ENCODE results near the gene VWA5B1.

Gene VWA5B1

GRCh38 chr1:20389571-20389970, 98.9 kb downstream of the VWA5B1 start:
- Histone ChIP-seq H3K27me3 (replicated peaks; ENCODE audit: insufficient read depth, low read length) (peaks cover 79% of the 10 kb centered on the region), H4K20me1 (ENCODE audit: insufficient read depth, low read length) (no peaks in the 10 kb centered on the region), H2AFZ (ENCODE audit: low read length) (no peak overlapping the region), H3K4me2 (ENCODE audit: low read depth, low read length) (no peak overlapping the region), H3K27ac (ENCODE audit: low read length) (no peak overlapping the region), H3F3A (ENCODE audit: insufficient read depth, low read length) (no peaks in the 10 kb centered on the region), H3K4me1 (ENCODE audit: low read length) (no peaks in the 10 kb centered on the region), H3K79me2 (ENCODE audit: low read length) (no peaks in the 10 kb centered on the region), H3K9ac (ENCODE audit: low read length) (no peak overlapping the region), H3K9me2 (replicated peaks; ENCODE audit: insufficient read depth, low read length) (no peaks in the 10 kb centered on the region), H3K36me3 (replicated peaks; ENCODE audit: insufficient read depth, low read length) (no peaks in the 10 kb centered on the region), H3K9me3 (replicated peaks; ENCODE audit: insufficient read depth, low read length) (no peaks in the 10 kb centered on the region), H3K4me3 (ENCODE audit: low read length) (no peak overlapping the region)
- no peak for DNase-seq
- TF ChIP-seq EZH2phosphoT487 (IDR thresholded peaks at IDR 0.05; ENCODE audit: low read length), result no peak
- no peak for TF ChIP-seq EZH2 (optimal IDR thresholded peaks at IDR 0.05; ENCODE audit: low read depth, low read length)

- no peak overlapping the region for H3K9ac ChIP-seq (ENCODE audit: low read length)
- H3K36me3 ChIP-seq (replicated peaks; ENCODE audit: insufficient read depth, low read length), result no peaks in the 10 kb centered on the region
- H3F3A ChIP-seq (ENCODE audit: insufficient read depth, low read length), result no peaks in the 10 kb centered on the region
- no peak overlapping the region for H3K4me3 ChIP-seq (ENCODE audit: low read length)
- no peaks in the 10 kb centered on the region for H4K20me1 ChIP-seq (ENCODE audit: insufficient read depth, low read length)
- no peaks in the 10 kb centered on the region for H3K79me2 ChIP-seq (ENCODE audit: low read length)
- TF ChIP-seq, protein P1, sequence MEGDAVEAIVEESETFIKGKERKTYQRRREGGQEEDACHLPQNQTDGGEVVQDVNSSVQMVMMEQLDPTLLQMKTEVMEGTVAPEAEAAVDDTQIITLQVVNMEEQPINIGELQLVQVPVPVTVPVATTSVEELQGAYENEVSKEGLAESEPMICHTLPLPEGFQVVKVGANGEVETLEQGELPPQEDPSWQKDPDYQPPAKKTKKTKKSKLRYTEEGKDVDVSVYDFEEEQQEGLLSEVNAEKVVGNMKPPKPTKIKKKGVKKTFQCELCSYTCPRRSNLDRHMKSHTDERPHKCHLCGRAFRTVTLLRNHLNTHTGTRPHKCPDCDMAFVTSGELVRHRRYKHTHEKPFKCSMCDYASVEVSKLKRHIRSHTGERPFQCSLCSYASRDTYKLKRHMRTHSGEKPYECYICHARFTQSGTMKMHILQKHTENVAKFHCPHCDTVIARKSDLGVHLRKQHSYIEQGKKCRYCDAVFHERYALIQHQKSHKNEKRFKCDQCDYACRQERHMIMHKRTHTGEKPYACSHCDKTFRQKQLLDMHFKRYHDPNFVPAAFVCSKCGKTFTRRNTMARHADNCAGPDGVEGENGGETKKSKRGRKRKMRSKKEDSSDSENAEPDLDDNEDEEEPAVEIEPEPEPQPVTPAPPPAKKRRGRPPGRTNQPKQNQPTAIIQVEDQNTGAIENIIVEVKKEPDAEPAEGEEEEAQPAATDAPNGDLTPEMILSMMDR (IDR thresholded peaks at IDR 0.05; ENCODE audit: low read length), result no peak
- no peak for TF ChIP-seq EZH2phosphoT487 (IDR thresholded peaks at IDR 0.05; ENCODE audit: low read length)
- TF ChIP-seq EZH2 (optimal IDR thresholded peaks at IDR 0.05; ENCODE audit: low read depth, low read length), result no peak
- no peaks in the 10 kb centered on the region for H3K9me2 ChIP-seq (replicated peaks; ENCODE audit: insufficient read depth, low read length)
- peaks cover 78% of the 10 kb centered on the region for H3K27me3 ChIP-seq (replicated peaks; ENCODE audit: insufficient read depth, low read length)
- no peak for DNase-seq
- no peak overlapping the region for H3K27ac ChIP-seq (ENCODE audit: low read length)
- no peaks in the 10 kb centered on the region for H3K4me1 ChIP-seq (ENCODE audit: low read length)
- H3K4me2 ChIP-seq (ENCODE audit: low read depth, low read length), result no peak overlapping the region
- no peaks in the 10 kb centered on the region for H3K9me3 ChIP-seq (replicated peaks; ENCODE audit: insufficient read depth, low read length)
- H2AFZ ChIP-seq (ENCODE audit: low read length), result no peak overlapping the region
These were observed 100.1 kb downstream of the VWA5B1 start for GRCh38 chr1:20390589-20391331.

DNA sequence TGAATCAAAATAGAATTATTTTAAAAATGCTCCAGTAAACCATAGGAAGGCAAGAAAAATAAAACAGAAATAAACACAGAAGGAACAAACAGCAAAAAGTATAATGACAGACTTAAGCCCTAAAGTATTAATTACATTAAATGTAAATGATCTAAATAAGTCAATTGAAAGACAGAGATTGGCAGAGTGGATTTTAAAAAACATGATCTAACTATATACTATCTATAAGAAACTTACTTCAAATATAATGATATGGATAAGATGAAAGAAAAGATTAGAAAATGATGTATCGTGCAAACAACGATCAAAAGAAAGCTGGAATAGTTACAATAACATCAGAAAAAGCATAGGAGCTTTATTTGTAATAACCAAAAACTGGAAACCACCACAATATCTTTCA, 104.6 kb downstream of the VWA5B1 start:
- Histone ChIP-seq H3K9me3 (replicated peaks; ENCODE audit: insufficient read depth, low read length) (no peaks in the 10 kb centered on the region), H3K4me2 (ENCODE audit: low read depth, low read length) (no peak overlapping the region), H3K4me3 (ENCODE audit: low read length) (no peak overlapping the region), H2AFZ (ENCODE audit: low read length) (no peak overlapping the region), H3K79me2 (ENCODE audit: low read length) (no peaks in the 10 kb centered on the region), H3K36me3 (replicated peaks; ENCODE audit: insufficient read depth, low read length) (no peaks in the 10 kb centered on the region), H3K27ac (ENCODE audit: low read length) (no peak overlapping the region), H3K9me2 (replicated peaks; ENCODE audit: insufficient read depth, low read length) (no peaks in the 10 kb centered on the region), H3K9ac (ENCODE audit: low read length) (no peak overlapping the region), H4K20me1 (ENCODE audit: insufficient read depth, low read length) (no peaks in the 10 kb centered on the region), H3K4me1 (ENCODE audit: low read length) (no peaks in the 10 kb centered on the region), H3K27me3 (replicated peaks; ENCODE audit: insufficient read depth, low read length) (peaks cover 68% of the 10 kb centered on the region), H3F3A (ENCODE audit: insufficient read depth, low read length) (no peaks in the 10 kb centered on the region)
- TF ChIP-seq EZH2 (optimal IDR thresholded peaks at IDR 0.05; ENCODE audit: low read depth, low read length), result no peak
- TF ChIP-seq, protein P1 (IDR thresholded peaks at IDR 0.05; ENCODE audit: low read length), result no peak
- no peak for TF ChIP-seq EZH2phosphoT487 (IDR thresholded peaks at IDR 0.05; ENCODE audit: low read length)
- no peak for DNase-seq

DNA sequence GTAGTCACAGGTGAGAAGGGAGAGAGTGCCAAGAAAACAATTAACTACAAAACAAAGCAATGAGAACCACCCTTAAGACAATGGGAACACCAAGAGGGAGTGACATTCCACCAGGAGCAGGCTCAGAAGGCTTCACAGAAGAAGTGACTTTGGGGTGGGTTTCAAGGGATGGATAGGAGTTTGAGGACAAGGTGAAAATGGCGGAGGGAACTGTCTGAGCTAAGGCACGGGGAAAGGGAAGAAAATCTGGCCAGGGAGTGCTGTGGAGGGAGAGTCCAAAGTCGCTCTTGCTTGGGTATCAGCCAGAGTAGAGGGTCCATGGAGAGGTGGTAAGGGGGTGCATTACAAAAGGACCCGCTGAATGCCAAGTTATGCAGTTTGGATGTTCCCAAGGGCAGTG, 108.1 kb downstream of the VWA5B1 start:
- no peak overlapping the region for H3K4me3 ChIP-seq (ENCODE audit: low read length)
- H3K4me1 ChIP-seq (ENCODE audit: low read length), result no peaks in the 10 kb centered on the region
- no peak overlapping the region for H2AFZ ChIP-seq (ENCODE audit: low read length)
- no peak overlapping the region for H3K27ac ChIP-seq (ENCODE audit: low read length)
- TF ChIP-seq, protein P1 (IDR thresholded peaks at IDR 0.05; ENCODE audit: low read length), result no peak
- H3K36me3 ChIP-seq (replicated peaks; ENCODE audit: insufficient read depth, low read length), result no peaks in the 10 kb centered on the region
- no peak for DNase-seq
- no peak overlapping the region for H3K9ac ChIP-seq (ENCODE audit: low read length)
- H3K4me2 ChIP-seq (ENCODE audit: low read depth, low read length), result no peak overlapping the region
- H3K27me3 ChIP-seq (replicated peaks; ENCODE audit: insufficient read depth, low read length), result peaks cover 86% of the 10 kb centered on the region
- H3F3A ChIP-seq (ENCODE audit: insufficient read depth, low read length), result no peaks in the 10 kb centered on the region
- H3K9me3 ChIP-seq (replicated peaks; ENCODE audit: insufficient read depth, low read length), result no peaks in the 10 kb centered on the region
- no peaks in the 10 kb centered on the region for H3K79me2 ChIP-seq (ENCODE audit: low read length)
- no peaks in the 10 kb centered on the region for H3K9me2 ChIP-seq (replicated peaks; ENCODE audit: insufficient read depth, low read length)
- H4K20me1 ChIP-seq (ENCODE audit: insufficient read depth, low read length), result no peaks in the 10 kb centered on the region
